ENCODE data around the gene STUB1.
A peak's percentile ranks its signal among the peaks of the same experiment; 100 is the strongest.

- TF ChIP-seq CTCF (IDR thresholded peaks at IDR 0.05; ENCODE audit: low read depth, low read length) = peak; percentile 48
- TF ChIP-seq MAX (IDR thresholded peaks at IDR 0.05; ENCODE audit: low read depth, low read length) = 0 out of 2 replicates have a peak, but pooled peaks have one; percentile 3
- TF ChIP-seq POLR2A (IDR thresholded peaks at IDR 0.05; ENCODE audit: extremely low read depth, insufficient read length) = peak; percentile 47
- peak; percentile 71; the same call in 1 of the 2 replicates for TF ChIP-seq MYC (IDR thresholded peaks at IDR 0.05; ENCODE audit: low read depth, low read length)
Observed at GRCh38 chr16:667780-668518, 12.3 kb upstream of the STUB1 start, which contains the start of gene RHOT2.

Data from NB4 (cell line).